Ovary (tissue), 3 donors: ENCODE measurements around the gene AGAP2.

Experiments used
- EP300 ChIP-seq: sonication (generic); formaldehyde crosslinking; IDR thresholded peaks from one replicate; pipeline ENCODE4 v1.6.1; 2017; ENCODE audit warnings: antibody characterized with exemption
- POLR2A ChIP-seq: fragments of 450-650 bp; IDR thresholded peaks from one replicate; pipeline ENCODE4 v1.6.1; 2017; ENCODE audit warnings: antibody characterized with exemption, mild to moderate bottlenecking, moderate library complexity
- TF ChIP-seq, protein P1 (sequence below), 3 donors: fragments of 450-650 bp in 2 of 3; fragments of 200-600 bp in 1 of 3; IDR thresholded peaks; one replicate each; pipeline versions ENCODE4 v1.5.1 to v1.8.0; 2016 to 2022; ENCODE audit warnings: antibody characterized with exemption in 3 of 3, mild to moderate bottlenecking in 1 of 3
- donor health status: DM: no; HTN: no; CAD: no.

DNA sequence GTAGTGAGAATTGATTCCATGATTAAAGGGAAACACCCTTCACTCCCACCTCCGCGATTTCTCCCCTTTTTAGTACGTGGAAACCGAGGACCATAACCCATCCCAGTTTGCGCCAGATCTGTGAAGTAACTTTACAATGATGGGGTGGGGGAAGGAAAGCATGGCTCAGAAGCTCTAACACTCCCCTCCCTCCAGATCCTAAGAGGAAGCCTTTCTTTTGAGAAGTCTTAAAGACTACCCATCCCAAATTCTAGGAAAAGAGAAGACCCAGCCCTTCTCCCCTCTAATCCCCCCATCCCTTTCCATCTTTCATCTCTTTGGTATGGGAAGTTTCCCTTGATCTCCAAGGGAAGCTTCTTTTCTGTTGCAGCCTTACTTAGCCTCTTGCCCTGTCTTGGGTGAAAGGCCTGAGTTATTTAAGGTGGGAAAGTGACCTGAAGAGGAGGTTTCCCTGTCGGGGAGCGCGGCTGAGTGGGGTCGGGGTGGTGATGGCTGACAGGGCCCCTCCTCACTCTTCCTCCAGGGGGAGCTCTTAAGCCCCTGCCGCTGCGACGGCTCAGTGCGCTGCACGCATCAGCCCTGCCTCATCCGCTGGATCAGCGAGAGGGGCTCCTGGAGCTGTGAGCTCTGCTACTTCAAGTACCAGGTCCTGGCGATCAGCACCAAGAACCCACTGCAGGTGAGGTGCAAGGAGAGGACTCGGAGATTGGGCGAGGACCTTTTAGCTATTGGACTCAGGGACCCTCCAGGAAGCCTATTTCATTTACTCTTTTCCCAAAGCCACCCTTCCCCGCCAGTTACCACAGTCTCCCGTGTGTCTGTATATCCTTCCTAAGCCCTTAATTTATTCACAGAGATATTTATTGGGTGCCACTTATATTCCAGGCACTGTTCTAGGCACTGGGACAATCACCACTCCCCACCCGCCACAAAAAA lies 18.1 kb upstream of the AGAP2 start:
- TF ChIP-seq, protein P1, sequence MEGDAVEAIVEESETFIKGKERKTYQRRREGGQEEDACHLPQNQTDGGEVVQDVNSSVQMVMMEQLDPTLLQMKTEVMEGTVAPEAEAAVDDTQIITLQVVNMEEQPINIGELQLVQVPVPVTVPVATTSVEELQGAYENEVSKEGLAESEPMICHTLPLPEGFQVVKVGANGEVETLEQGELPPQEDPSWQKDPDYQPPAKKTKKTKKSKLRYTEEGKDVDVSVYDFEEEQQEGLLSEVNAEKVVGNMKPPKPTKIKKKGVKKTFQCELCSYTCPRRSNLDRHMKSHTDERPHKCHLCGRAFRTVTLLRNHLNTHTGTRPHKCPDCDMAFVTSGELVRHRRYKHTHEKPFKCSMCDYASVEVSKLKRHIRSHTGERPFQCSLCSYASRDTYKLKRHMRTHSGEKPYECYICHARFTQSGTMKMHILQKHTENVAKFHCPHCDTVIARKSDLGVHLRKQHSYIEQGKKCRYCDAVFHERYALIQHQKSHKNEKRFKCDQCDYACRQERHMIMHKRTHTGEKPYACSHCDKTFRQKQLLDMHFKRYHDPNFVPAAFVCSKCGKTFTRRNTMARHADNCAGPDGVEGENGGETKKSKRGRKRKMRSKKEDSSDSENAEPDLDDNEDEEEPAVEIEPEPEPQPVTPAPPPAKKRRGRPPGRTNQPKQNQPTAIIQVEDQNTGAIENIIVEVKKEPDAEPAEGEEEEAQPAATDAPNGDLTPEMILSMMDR (IDR thresholded peaks at IDR 0.05) = no peak
- TF ChIP-seq EP300 (no peak), POLR2A (no peak)
